ENCODE measurements around the gene PLXNA2.

PLXNA2 gene

DNA sequence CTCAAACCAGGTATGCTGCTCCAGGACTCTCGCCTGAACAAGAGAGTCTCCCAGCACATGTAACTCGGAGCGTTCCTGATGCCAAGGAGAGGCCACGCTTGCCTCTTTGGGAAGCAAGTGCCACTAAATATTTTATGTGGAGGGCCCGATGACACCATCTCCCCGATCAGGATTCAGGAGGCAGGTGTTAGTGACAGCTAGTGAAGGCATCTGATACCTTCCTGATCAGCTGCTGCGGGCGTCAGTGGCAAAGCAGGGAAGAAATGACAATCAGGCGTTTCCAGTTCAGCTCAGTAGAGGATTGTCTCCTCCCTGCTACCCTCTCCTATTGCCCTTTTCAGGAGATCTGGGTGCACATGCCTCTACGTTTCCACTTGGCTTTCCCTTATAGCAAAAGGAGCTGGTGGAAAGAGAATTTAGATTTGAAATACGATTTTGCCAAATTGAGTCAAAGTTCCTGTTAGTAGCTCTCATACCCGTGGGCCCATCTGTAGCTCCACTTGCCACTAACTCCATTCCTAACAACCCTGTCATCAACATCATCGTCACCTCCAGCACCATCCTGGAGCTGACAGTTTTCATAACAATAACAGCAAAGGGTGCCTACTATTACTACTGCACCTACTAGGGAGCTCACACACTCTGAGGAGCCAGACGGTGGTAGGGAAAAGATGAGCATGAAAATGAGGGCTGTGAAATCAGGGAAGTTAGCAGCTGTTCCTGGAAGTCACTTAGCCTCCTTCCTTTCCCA lies 21.6 kb downstream of the PLXNA2 start:
- no peak for DNase-seq (ENCODE audit: low read depth, low spot score)

DNA sequence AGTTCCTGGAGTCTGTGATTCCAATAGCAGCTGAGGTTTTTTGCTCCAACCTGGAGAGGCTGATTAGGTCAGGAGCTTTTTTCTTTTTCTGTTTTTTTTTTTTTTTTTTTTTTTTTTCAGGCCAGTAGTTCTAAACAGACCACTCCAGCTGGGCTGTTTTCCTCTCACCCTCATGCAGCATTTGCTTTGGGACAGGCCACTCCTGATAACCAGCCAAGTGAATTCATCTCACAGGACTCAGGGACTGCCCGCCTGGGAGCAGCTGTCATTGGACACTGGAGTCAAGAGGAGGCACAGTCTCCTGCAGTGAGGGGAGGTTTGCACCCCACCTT lies 22.9 kb downstream of the PLXNA2 start:
- no peak for DNase-seq (ENCODE audit: low read depth, low spot score)

DNA sequence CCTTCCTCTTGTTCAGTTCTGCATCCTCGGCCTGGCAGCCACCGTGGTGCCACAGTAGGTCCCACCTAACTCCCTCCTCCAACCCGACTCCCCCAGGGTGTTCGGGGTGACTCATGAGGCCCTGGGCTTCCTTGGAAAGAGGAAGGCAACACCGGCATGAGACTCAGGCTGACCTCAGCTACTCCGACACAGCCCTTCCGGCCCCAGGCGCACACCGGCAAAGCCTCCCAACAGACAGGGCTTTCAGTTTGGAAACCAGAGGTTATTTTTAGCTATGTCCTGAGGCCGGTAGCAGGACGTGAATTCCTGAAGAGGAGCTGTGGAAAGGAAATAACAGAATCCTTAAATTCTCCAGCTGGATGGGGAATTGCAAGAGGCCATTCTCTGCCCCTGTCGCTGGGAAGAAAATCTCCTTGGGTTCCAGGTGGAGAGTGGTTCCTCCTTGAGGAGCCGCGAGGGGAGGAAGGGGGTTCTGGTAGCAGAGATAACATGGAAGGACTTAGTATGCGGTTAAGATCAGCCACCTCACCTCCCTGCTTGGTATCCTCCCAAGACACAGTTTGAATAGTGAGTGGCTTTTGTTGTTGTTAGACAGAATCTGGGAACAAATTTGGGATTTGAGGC lies 24.4 kb downstream of the PLXNA2 start:
- no peak for DNase-seq (ENCODE audit: low read depth, low spot score)

DNA sequence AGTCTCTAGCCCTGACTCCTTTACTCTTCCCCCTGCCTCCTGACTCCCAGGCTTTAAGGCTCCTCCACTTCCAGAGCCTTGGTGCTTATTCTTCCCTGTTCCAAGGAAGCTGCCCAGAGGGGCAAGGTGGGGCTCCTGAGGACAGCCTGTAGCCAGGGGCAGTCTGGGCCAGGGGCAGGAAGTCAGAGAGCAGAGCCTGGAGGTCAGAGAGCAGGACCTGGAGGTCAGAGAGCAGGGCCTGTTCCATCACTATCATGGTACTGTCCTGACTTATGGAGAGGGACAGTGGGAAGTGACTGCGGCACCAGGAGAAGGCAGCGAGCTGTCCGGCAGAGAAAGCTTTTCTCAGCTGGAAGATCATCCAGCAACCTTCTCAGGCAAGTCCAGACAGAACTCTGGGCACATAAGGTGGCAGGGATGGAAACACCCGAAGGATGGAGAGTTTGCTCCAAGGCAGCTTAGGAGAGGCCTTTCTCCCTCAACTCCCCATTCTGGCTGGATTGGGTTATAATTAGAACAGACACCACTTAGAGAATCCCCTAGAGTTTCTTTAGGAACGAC lies 25.0 kb downstream of the PLXNA2 start:
- no peak for DNase-seq (ENCODE audit: low read depth, low spot score)

DNA sequence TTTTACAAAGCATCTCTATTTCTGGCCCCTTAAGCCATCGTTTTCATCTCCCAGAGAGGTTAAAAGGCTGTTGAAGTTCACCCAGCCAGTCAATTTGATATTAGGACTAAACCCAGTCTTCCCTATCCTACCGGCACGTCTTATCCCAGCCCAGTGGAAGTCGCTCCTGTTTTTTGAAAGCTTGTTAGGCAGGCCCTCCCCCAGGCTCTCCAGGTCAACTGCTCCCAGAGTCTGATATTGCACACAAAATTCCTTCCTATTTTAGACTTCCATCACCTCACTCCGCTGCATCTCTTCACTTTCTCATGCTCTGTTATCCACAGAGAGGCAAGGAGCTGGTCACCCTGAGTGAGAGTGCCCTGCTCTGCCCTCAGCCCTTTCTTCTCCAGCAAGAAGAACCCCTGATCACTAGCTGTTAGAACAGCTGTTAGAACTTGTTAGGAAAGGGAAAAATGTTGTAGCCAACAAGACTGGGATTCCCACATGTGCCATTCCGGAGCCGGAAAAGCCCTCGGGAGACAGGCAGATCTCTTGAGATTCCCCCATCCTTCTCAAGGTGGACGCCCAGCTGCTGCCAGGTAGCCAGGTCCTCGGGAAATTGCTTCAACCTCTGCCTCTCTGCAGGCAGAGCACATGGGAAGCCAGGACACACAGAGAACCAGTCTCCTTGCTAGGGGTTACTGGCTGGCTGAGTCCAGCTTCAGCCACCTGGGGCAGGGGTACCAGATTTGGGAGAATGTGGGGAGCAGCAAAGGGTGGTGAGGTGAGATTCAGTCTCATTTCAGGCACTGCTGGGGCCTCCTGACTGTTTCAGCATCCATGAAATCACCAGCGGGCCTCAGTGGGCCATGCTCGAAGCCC lies 25.7 kb downstream of the PLXNA2 start:
- DNase-seq (ENCODE audit: low read depth, low spot score), result no peak

DNA sequence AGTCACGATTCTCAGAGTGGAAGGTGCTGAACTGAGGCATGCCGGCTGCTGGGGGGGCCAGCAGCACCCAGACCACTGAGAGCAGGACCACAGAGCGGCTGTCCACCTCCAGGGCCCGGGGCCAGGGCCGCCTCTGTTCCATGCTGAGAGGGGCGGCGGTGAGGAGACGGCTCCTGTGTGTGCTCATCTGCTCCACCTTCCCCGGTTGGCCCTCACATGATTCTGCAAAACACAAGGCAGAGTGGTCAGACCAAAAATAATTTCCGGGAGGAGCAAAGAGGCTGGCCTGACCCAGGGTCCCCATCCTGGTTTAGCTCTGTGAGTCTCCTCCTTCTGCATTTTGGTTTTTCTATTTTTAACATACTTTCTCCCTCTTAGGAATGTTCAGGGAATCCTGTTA lies 26.4 kb downstream of the PLXNA2 start:
- DNase-seq (ENCODE audit: low read depth, low spot score), result no peak

DNA sequence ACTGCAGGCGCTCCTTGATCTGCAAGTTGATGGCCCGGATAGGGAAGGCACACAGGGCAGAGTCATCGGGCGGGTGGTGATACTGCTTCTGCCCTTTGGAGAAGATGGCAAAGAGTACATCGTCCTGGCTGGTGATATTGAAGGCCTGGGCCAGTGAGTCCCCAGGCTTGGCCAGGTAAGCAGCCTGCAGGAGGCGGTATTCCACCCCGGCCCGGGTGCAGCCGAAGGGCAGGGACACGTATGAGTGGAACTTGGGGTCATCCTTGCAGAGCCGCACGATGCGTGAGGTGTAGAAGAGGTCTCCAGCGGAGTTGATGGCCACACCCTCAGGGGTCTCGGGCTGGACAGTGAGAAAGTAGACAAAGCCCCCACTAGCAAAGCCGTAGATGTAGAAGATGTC lies 27.4 kb downstream of the PLXNA2 start:
- no peak for DNase-seq (ENCODE audit: low read depth, low spot score)

DNA sequence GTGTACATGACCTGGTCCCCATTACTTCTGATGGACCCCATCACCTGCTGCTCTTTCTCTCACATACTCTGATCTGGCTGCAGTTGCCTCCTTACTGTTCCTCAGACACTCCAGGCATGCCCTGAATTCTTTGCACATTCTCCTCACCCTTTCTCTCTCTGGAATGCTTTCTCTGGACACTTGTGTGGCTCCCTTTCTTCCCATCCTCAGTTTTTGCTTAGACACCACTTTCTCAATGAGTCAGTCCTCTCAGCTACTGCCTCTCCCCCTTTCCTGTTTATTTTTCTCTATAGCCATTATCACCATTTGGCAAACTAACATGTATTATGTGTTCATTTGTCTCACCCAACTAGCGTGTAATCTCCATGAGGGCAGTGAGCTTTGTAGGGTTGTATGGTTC lies 28.1 kb downstream of the PLXNA2 start:
- no peak for DNase-seq (ENCODE audit: low read depth, low spot score)

DNA sequence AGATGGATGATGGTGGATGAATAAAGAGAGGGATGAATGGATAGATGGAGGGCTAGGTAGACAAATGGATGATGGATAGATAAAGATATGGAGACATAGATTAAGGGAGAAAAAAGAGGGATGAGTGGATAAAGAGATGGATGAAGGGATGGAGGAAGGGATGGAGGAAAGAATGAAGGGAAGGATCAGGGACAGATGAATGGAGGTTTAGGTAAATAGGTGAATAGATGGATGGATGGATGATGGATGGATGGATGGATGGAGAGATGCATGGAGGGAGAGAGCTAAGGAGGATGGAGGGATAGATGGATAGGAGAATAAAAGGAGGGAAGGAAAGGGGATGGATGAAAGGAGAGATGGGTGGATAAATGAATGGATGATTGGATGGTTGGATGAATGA lies 28.8 kb downstream of the PLXNA2 start:
- DNase-seq (ENCODE audit: low read depth, low spot score), result no peak

DNA sequence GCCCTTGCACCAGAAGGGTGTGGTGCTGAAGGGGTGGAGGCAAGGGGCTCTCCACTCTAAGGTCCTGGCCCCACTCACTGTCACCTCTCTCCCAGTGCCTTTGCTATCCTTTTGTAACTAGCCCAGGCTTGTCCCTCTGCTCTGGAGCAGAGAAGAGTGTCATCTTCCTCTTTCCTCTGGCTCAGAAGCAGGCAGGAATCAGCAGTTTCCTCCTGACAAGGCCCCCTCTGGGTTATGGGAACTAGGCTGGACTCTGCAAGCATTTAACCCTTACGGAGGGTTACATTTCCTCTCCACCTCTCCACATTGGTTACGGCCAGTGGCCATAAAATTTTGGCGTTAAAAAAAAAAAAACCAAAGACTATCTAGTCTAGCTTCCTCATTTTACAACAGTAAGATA lies 30.4 kb downstream of the PLXNA2 start:
- DNase-seq (ENCODE audit: low read depth, low spot score), result no peak

DNA sequence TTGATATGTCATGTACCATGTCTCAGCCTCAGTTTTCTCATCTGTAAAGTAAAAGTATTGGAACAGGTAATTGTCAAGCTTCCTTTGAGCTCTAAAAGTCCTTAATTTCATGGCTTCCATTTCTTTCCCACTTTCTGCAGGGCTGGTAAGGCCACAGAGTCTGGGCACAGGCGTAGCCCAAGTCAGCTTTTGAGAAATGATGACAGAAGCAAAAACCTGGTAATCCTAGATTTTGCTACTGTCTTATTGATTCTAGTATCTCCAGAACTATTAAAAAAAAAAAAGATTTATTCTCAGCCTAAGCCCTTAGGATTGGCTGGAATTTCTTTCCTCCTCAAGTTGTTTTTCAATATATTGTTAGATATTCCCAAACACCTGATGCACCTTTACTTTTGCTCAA lies 31.3 kb downstream of the PLXNA2 start:
- no peak for DNase-seq (ENCODE audit: low read depth, low spot score)

DNA sequence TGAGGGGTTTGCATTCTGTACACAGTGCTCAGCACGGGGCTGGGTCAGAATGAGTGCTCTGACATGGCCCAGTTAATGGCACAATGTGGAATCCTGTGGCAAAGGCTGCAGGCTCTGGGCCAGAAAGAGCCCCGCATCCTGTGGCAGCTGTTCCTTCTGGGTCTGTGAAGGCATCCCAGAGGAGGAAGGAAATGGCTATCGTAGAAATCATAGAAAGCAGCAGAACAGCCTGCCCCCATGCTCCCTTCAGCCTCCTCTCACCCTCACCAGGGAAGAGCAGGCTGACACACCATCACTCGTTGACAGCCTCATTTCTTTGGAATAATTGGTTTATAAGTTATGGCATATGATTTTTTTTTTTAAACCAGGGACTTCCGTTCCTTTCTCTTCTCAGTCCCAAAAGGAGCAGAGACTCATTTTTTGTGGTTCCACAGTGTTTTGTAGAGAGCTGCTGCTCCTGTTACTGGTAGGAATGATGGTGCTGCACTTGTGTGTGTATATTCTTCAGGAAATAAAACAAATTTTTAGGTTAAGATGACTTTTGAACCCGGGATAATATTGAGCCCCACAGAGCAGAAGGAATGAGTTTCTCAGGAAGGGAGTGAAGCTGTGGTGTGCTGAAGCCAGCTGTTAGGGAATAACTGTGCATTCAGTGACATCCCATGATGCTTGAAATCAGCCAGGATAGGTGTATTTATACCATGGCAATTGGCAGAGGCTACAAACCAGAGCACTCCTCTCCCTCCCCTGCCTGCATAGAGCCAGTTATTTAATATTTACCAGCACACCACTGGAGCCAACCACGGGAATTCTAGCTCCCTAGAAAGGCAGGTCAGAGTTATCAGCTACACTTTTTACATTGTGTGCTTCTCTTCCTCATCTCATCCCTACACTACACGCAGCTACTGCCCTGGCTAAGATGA lies 32.0 kb downstream of the PLXNA2 start:
- DNase-seq (ENCODE audit: low read depth, low spot score), result no peak

DNA sequence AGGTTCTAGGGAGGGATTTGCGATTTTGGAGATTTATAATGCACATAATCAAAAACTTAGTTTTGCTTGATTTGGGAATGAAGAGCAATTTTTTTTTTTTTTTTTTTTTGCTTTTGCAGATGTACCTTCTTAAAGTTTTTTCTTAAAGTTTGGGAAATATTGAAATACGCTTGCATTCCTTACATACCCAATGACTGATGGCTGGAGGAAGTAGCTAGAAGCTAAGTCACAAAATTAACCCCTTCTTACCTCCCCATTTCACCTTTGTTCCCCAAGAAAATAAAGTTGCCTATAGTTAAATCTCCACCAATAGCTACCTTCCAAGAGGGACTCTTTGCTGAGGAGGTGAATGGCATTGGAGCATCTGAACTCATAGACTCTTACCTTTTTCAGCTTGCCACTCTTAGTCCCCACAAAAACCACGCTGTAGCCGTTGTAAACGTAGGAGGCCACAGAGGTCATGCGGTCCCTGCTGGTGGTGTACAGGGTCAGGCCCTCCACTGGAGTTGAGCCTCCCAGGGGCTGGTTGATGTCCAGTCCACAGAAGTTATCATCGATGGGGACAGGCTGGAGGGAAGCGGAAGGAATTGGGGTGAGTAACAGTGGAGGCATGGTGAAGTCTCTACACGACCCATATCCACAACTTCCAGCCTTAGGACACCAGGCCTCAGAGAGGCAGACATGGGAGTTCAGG lies 34.1 kb downstream of the PLXNA2 start:
- DNase-seq (ENCODE audit: low read depth, low spot score), result no peak

DNA sequence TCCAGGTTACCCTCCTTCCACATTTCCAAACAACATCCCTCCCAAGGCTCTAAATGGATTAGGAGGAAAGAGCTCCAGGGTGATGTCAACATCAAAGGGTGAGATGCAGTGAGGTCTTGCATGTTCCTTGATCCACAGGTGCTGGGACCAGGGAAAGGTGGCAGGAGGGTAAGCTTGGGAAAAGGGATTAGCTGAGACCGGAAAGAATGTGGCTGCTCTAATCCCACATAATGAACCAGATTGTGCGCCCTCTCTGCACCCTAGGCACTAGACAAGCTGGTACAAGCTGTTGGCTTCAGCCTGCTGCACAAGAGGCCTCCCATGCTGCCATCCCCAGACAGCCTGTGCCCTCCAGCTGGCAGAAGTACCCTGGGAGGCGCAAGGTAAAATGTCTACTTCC lies 34.9 kb downstream of the PLXNA2 start:
- no peak for DNase-seq (ENCODE audit: low read depth, low spot score)

DNA sequence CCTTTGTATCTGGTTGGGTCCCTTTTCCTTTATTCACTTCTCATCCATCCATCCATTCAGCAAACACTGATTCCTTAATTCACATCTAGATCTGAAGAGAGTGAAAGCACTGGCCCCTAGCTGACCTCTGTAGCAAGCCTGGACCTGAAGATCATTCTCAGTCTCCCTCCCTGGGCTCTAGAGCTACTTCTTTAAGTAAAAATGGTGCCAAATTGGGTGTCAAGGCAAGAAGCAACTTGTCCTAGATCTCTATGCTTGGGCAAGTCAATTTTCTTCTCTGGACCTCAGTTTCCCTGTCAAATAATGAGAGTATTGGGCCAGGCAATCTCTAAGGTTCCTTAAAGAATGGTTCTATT lies 36.1 kb downstream of the PLXNA2 start:
- no peak for DNase-seq (ENCODE audit: low read depth, low spot score)

DNA sequence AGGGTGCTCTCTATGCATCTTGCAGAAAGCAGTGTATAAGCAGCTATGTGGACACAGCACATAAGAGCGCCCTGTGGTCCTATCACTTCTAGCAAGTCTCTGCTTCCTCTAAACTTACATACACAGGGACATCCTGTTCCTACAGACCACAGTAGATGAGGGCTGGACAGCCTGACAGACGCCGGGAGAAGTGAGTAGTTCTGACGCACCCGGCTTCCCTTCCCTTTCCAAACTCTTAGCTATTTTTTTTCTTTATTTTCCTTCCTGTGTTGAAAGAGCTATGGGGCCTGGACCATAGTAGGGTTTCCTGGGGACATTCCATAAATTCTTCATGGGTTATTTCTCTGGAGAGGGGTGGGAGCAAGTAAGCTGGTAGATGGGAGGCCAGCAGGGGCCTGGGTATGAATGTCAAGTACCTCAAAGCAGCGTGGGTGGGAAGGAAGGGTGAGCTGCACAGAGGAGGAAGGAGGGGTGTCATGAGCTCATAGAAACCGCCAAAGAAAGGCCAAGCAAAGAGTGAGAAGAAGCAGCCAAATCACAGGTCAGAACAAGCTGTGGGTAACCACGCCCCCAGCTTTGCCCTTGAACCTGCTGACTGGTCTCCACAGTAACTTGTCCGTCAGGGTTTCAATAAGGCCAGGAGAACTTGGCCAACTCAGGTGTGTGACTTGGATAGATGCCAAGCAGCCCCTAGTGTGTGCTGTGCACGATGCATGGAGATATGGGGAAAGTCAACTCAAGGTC lies 36.6 kb downstream of the PLXNA2 start:
- no peak for DNase-seq (ENCODE audit: low read depth, low spot score)

DNA sequence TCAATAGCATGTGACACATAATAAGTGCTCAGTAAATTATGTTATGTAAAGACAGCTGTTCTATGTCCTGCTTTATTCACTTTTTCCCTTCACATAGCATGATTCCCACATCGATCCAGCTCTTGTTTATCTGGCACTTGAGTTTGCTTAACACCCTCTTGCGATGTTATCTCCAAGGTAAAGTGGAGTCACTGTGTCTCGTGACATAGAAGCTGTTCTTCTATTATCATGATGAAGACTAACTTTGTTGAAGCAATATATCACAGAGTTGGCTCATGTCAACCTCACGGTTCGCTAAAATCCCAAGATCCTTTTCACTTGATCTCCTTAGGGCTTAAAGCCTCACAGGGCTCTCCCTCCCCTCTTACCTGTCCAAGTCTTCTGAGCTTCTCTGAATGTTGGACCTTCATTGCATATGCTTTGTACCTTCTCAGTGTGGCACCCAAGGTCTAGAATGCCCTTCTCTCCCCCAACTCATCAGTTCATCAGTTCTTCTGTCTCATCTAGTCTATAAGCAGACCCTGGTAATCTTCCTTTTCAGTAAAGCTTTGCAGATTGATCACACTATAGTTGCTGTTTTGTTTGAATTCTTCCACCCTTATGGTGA lies 38.0 kb downstream of the PLXNA2 start:
- no peak for DNase-seq (ENCODE audit: low read depth, low spot score)

DNA sequence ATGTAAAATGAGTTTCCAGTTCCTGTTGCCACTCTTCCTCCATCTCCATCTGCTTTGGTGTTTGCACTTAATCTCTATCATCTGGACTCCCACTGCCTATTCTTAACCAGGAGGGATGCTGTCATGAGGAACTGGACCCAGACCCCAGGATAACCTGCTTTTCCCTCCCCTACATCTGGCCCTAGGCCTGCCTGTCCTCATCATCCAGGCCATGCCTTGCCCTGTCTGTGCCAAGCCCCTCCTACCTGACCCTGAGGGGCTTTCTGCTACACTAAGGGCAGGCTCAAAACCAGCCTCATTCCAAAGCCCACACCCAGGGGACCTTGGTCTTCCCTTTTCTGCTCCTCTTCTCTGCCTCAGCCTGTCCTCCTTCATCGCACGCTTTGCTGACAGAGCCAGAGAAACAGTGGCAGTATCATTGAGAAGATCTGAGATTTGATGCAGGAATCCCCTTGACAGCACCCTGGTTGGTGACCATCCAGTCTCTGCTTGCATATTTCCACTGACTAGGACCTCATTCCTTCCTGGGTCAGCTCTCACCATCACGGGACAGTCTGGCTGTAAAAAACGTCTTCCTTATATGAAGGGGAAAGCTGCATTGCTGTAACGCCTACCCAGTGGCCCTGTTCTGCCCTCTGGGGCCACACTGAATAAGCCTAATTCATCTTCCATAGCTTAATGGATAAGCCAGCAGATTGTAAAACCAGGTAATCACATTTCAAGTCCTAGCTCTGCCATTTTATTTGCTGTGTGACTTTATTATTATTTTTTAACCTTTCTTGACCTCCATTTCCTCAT lies 38.8 kb downstream of the PLXNA2 start:
- no peak for DNase-seq (ENCODE audit: low read depth, low spot score)

DNA sequence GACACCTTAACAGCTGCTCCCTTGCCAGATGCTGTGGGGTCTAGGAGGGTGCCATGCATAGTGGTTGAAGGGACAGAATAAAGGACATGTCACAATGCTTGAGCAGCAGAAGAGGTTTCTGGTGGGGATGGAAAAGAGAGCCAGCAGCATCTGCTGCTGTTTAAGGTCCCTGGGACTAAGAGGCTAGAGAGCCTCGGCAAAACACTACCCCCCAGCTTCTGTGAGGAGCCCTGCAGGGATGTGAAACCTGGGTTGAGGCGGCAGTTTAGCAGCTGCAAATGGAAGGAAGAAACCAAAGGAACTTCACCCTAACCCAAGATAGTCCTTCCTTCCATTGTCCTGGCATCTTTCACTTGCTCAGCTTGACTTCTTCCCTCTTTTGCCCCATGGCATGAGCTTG lies 39.4 kb downstream of the PLXNA2 start:
- no peak for DNase-seq (ENCODE audit: low read depth, low spot score)
